ENCODE results near the gene CELSR2.

DNA sequence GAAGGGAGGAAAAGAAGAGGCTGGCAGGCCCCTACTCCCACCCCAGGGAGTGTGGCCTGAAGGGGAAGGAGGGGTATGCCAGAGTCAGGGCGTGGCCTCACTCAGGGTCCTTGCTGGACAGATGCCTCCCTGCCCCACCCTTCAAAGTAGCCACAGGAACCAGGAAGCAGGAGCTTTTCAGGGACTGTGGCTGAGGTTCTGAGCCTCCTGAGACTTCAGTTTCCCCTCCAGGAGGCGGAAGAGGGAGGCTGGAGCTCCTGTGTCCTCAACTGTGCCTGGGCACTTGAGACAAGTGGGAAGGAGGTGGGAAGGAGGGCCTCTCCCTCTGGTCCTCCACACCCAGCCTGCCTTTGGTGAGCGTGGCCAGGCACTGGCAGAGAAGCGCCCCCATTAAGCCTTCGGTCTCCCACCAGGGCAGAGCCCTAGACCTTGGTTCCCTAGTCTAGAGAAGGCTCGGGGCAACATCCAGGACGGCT is 5.3 kb downstream of the CELSR2 start:
- TF ChIP-seq, protein P1, sequence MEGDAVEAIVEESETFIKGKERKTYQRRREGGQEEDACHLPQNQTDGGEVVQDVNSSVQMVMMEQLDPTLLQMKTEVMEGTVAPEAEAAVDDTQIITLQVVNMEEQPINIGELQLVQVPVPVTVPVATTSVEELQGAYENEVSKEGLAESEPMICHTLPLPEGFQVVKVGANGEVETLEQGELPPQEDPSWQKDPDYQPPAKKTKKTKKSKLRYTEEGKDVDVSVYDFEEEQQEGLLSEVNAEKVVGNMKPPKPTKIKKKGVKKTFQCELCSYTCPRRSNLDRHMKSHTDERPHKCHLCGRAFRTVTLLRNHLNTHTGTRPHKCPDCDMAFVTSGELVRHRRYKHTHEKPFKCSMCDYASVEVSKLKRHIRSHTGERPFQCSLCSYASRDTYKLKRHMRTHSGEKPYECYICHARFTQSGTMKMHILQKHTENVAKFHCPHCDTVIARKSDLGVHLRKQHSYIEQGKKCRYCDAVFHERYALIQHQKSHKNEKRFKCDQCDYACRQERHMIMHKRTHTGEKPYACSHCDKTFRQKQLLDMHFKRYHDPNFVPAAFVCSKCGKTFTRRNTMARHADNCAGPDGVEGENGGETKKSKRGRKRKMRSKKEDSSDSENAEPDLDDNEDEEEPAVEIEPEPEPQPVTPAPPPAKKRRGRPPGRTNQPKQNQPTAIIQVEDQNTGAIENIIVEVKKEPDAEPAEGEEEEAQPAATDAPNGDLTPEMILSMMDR (IDR thresholded peaks at IDR 0.05; ENCODE audit: low read length), result no peak
- no peak for TF ChIP-seq EZH2 (optimal IDR thresholded peaks at IDR 0.05; ENCODE audit: low read depth, low read length)
- no peak for TF ChIP-seq EZH2phosphoT487 (IDR thresholded peaks at IDR 0.05; ENCODE audit: low read length)
